Dermis blood vessel endothelial cell (primary cell): ENCODE data around the gene ACTG1. TPM values are rescaled to one million over a fixed set of nuclear protein-coding genes. Genes with fewer than 3 reads are reported as not detected.

Experiments
- DNase-seq: peaks from one replicate; pipeline ENCODE4 v3.0.0; 2010
- total RNA-seq: library from RNA; depleted of rRNA; stranded (reverse); fragments of >200 nt; gene quantifications from 2 replicates; pipeline ENCODE4 v1.2.3, GENCODE V29; 2014

Gene ACTG1
- total RNA-seq, 1 donor from 2014 or later = 7,288 TPM

GRCh38 chr17:81544281-81544974 lies 31.8 kb upstream of the ACTG1 start:
- no peak for DNase-seq

- no peak for DNase-seq
Observed at GRCh38 chr17:81543756-81544155, 31.2 kb upstream of the ACTG1 start.

GRCh38 chr17:81543339-81543675 lies 30.7 kb upstream of the ACTG1 start:
- DNase-seq = no peak

- DNase-seq = no peak
Observed at GRCh38 chr17:81542431-81543338, 30.1 kb upstream of the ACTG1 start.

- no peak for DNase-seq
Observed at GRCh38 chr17:81541123-81541522, 28.5 kb upstream of the ACTG1 start.

- DNase-seq = no peak
Observed at GRCh38 chr17:81540676-81541027, 28.1 kb upstream of the ACTG1 start.

- no peak for DNase-seq
Observed at GRCh38 chr17:81539961-81540675, 27.5 kb upstream of the ACTG1 start.

GRCh38 chr17:81539571-81539900 lies 26.9 kb upstream of the ACTG1 start:
- DNase-seq = no peak

GRCh38 chr17:81538651-81539570 lies 26.3 kb upstream of the ACTG1 start:
- DNase-seq = no peak

- DNase-seq = no peak
Observed at GRCh38 chr17:81537856-81538555, 25.4 kb upstream of the ACTG1 start.

GRCh38 chr17:81537343-81537855 lies 24.8 kb upstream of the ACTG1 start:
- DNase-seq = peak; percentile 62

- DNase-seq = peak; percentile 32
Observed at GRCh38 chr17:81536299-81537290, 24.0 kb upstream of the ACTG1 start.

GRCh38 chr17:81535480-81536298 lies 23.1 kb upstream of the ACTG1 start:
- DNase-seq = no peak

- DNase-seq = no peak
Observed at GRCh38 chr17:81535007-81535328, 22.4 kb upstream of the ACTG1 start.

GRCh38 chr17:81534157-81535006 lies 21.8 kb upstream of the ACTG1 start:
- DNase-seq = no peak

- DNase-seq = no peak
Observed at GRCh38 chr17:81533339-81534141, 20.9 kb upstream of the ACTG1 start.

- DNase-seq = no peak
Observed at GRCh38 chr17:81532490-81533287, 20.1 kb upstream of the ACTG1 start.
